Heart left ventricle (tissue), 13 donors: ENCODE data around the gene CDHR3.

Experiments
- POLR2A ChIP-seq, 2 donors: fragments of 450-650 bp; IDR thresholded peaks; one replicate each; pipeline ENCODE4 v1.6.1; 2017; ENCODE audit warnings: antibody characterized with exemption in 2 of 2, mild to moderate bottlenecking in 2 of 2, moderate library complexity in 2 of 2
- TF ChIP-seq, protein P1 (sequence below), 12 donors: fragments of 200-600 bp; sonication (generic) in 4 of 12; IDR thresholded peaks; one replicate each; pipeline versions ENCODE4 v1.5.0 to v1.8.0; 2018 to 2022; ENCODE audit warnings: antibody characterized with exemption in 12 of 12, mild to moderate bottlenecking in 5 of 12
- donor health status: ischemic (EF 13 %, LVEDD 7.1; RV severe dilation, severe dysfunction).
- donor health status: DM: no; HTN: yes; CAD: no.
- donor health status: DM: no; HTN: no; CAD: no.
- donor health status: ischemic (EF 25% LVEDD 6.9; RV normal size, moderate dysfunction).
- donor health status: ischemic (EF 25% LVEDD 5.7; RV mildly dilated, moderate dysfunction).
- donor health status: ischemic (EF 35%, LVEDD 5.7; RV mildly dilated, moderate dysfunction).
- donor health status: nonischemic (EF 11% LVEDD 7.7; RV severe dilation, severe dysfunction).
- donor health status: DM: yes; HTN: yes; CAD: no.
- donor health status: PGD.
- donor health status: ischemic (EF 29% LVEDD 5.4; RV normal size, mild dysfunction).
- donor health status: nonischemic (EF 23%, LVEDD 6.1; RV moderate dilation, normal function).

- TF ChIP-seq POLR2A (IDR thresholded peaks at IDR 0.05): no peak
- TF ChIP-seq, protein P1, sequence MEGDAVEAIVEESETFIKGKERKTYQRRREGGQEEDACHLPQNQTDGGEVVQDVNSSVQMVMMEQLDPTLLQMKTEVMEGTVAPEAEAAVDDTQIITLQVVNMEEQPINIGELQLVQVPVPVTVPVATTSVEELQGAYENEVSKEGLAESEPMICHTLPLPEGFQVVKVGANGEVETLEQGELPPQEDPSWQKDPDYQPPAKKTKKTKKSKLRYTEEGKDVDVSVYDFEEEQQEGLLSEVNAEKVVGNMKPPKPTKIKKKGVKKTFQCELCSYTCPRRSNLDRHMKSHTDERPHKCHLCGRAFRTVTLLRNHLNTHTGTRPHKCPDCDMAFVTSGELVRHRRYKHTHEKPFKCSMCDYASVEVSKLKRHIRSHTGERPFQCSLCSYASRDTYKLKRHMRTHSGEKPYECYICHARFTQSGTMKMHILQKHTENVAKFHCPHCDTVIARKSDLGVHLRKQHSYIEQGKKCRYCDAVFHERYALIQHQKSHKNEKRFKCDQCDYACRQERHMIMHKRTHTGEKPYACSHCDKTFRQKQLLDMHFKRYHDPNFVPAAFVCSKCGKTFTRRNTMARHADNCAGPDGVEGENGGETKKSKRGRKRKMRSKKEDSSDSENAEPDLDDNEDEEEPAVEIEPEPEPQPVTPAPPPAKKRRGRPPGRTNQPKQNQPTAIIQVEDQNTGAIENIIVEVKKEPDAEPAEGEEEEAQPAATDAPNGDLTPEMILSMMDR (IDR thresholded peaks at IDR 0.05): no peak
These were observed 108.4 kb downstream of the CDHR3 start for GRCh38 chr7:106071356-106071998.
